HG02623 (cell line): ENCODE data around the gene TCHHL1.
"Not testable (repeated sequence)": the region's sequence is repeated elsewhere in the genome, so short reads cannot be mapped to it uniquely, and the experiment has no call there.

Source experiments
- ATAC-seq: cut with Tn5 transposase; IDR thresholded peaks from one replicate; pipeline ENCODE4 v1.9.1; 2021; ENCODE audit warnings: moderate library complexity; ENCODE audit not compliant: unreplicated experiment

The TCHHL1 gene

DNA sequence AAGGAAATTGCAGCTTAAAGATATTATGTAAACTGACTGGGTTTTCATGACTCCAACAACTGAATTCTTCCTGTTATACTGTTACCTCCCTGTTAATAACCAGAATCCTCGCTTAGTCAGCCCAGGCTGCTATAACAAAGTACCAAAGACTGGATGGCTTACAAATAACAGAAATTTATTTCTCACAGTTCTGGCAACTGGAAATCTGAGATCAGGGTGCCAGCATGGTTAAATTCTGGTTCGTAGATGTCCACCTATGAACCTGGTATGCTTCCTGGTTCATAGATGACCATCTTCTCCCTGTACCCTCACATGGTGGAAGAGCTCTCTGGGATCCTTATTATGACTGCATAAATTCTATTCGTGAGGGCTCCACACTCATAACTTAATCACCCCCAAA is 8.1 kb upstream of the TCHHL1 start:
- no peak for ATAC-seq

GRCh38 chr1:152086760-152087159 is 2.1 kb downstream of the TCHHL1 start:
- ATAC-seq: no peak

GRCh38 chr1:152084853-152085252 is 4.0 kb downstream of the TCHHL1 start:
- ATAC-seq: no peak

DNA sequence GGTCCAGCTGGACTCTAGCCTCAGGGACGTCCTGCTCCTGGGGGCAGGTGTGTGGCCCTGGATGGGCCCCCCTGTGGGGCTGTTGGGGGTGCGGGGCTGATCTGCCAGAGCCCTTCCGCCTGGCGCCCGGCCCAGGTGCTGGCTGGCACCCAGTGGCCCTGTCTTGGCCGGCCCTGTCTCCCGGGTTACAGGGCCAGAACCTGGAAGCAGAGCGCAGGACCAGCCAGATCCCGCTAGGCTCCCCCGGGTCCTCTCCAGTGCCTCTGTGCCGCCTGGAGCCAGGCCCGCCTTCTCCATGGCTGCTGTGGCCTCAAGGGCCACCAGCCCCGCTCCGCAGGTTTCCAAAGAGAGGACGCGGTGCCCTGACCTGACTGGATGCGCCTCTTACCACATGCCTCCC is 7.8 kb downstream of the TCHHL1 start:
- ATAC-seq: not testable (repeated sequence)

GRCh38 chr1:152080494-152080893 is 8.4 kb downstream of the TCHHL1 start:
- not testable (repeated sequence) for ATAC-seq

- no peak for ATAC-seq
Observed at GRCh38 chr1:152078831-152079441, 9.9 kb downstream of the TCHHL1 start.

DNA sequence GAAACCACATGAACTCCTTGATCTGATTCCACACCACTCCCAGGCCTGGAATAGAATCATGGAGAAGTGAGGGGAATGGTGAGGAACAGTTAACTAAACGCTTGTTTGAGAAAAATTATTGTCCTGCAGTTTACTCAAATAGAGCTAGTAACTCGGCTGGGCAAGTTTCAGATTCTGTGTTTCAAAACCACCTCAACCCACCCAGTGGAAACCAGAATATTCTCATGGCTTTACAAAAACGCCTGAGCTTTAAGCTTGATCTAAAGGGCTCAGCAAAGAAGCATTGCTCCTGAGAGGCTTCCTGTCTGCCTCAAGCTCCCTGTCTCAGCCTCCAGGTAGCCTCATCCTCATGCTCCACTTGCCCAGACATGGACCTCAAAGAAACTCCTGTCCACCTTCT is 16.6 kb downstream of the TCHHL1 start:
- ATAC-seq: no peak

DNA sequence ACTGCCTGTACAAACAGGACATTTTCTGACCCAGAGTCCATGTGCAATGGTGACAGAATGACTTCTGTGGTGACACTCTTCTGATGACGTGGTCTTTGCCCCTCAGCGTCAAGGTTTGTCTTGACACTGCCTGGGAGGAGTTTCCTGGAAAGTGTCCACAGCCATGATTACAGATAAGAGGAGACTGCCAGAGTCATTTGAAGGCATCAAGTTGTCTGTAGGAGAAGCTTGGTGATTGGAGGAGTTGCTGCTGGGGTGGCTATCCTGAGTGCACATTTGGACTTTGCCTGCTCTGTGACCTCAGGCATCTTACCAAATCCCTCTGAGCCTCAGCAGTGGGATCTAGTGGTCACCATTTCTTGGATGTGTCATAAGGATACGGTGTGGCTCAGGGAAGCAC is 17.7 kb downstream of the TCHHL1 start:
- ATAC-seq: no peak

DNA sequence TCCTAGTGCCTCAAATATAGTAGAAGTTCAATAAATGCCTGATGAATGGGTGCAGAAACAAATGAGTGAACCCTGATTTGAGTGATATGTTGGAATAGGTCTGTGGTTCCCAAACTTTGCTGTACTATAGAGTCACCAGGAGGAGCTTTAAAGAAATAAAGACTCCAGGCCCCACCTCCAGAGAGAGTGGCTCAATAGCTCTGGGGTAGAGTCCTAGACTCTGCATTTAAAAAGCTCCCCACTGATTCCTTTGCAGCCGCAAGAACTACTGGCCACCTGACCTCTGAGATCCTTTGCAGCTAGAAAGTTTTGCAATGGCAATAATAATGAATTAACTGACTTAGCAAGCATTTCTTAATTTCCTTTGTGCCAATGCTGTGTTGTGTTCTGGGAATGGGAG is 20.9 kb downstream of the TCHHL1 start:
- no peak for ATAC-seq

- ATAC-seq: no peak
Observed at GRCh38 chr1:152067150-152067549, 21.7 kb downstream of the TCHHL1 start.

DNA sequence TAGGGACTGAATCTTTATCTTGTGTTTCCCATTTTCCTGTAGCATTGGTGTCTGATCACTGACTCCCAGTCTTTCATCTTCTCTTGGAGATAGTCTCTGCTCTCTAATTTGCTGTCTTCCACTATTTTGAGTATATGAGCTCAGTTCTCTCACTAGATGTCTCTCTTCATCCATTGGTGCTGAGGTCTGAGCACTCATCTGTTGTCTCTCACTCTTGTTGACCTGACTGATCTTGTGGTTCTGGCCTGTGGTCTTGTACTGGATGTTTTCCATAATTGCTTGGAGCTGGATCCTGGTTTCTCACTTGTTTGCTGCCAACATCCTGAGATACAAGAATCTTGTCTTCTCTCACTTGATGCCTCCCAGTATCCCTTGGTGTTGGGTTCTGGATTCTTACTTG is 26.9 kb downstream of the TCHHL1 start:
- no peak for ATAC-seq

DNA sequence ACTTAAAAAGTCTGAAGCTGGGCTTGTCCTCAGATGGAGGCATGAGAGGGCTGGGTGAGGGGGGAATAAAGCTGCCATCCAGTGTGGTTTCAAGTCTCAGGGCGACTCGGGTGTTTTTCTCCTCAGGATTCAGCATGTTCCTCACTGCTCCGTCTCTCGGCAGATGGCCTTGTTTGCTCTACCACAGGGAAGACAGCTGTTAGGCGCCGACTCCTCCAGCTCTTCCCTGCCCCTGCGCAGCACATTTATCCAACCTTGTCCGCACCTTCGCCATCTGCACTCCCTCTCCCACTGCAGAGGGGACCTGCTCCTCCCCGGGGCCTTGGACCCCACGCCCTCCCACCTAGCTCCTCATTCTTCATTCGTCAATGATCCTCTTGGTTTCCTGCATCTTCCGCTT is 35.5 kb downstream of the TCHHL1 start:
- no peak for ATAC-seq

- ATAC-seq: no peak
Observed at GRCh38 chr1:152052606-152053005, 36.3 kb downstream of the TCHHL1 start.

- no peak for ATAC-seq
Observed at GRCh38 chr1:152050886-152051675, 37.8 kb downstream of the TCHHL1 start.

DNA sequence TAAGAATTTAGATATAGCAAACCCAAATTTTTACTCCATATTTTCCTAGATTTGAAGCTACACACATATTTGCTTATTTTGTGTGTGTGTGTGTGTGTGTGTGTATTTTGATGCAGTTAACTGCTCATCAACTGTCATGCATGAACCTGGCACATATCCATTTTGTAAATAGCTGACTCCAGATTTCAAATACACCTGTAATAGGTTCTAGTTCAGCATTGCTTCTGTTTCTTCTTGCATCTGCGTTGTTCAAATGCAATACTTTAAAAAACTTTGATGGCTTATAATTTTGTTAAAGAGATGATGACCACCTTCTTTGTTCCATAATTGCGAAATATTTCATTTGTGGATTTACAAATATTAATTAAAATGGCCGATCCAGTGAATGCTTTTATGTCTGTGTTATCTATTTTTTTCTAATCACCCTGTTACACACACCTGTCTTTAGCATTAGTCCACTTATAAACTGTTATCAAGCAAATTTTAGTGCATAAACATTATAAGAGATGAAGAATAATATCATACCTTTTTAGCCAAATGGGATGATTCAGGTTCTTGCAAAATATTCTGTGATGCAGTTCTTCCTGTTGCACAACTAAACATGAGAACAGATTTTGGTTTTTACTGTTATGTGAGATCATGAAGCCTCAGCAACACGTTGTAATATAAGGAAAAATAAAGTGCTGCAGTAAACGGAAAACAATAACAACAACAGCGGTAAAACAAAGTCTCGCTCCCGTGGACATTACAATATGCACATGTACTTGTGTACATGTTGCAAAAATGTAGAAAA is 39.4 kb downstream of the TCHHL1 start:
- ATAC-seq: no peak

GRCh38 chr1:152048416-152049009 is 40.4 kb downstream of the TCHHL1 start:
- peak; percentile 2 for ATAC-seq

- peak; percentile 91 for ATAC-seq
Observed at GRCh38 chr1:152047730-152048415, 41.0 kb downstream of the TCHHL1 start.

- no peak for ATAC-seq
Observed at GRCh38 chr1:152047413-152047729, 41.5 kb downstream of the TCHHL1 start.

- ATAC-seq: no peak
Observed at GRCh38 chr1:152044386-152044785, 44.5 kb downstream of the TCHHL1 start.

DNA sequence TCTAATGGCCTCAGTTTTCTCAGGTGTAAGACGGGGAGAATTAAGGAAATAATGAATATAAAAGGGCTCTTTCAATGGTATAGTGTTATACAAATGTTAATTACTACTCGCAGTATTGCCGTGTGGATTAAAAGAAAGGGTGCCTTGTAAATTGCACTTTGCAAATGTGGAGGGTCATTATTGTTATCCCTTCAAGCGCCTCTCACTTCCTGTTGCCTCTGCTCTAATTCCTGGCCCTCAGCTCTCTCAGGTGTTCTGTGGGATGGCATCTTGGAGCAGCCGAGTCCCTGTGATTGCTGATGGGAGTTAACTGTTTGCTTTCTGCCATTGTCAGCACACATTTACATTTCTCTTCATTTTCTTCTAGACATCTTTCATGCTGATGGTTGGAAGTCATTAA is 45.0 kb downstream of the TCHHL1 start:
- no peak for ATAC-seq

GRCh38 chr1:152042030-152042429 is 46.8 kb downstream of the TCHHL1 start:
- ATAC-seq: no peak
